PC-3 (cell line): ENCODE data around the gene SSTR5. TPM values are rescaled to one million over a fixed set of nuclear protein-coding genes. Genes with fewer than 3 reads are reported as not detected.

ENCODE experiments used
- ATAC-seq: fragments of 200-7000 bp; cut with Tn5 transposase; 2 replicates; pipeline ENCODE4 v1.9.1; 2020; ENCODE audit warnings: mild to moderate bottlenecking, moderate library complexity
- BruUV-seq: library from RNA; stranded (reverse); fragments of 400-500 nt; replicated peaks from 2 replicates; lab custom pipeline; 2021; lab: Mats Ljungman, UMichigan
- CTCF ChIA-PET: fragments of 300-600 bp; sonication (Branson Sonifier 250); formaldehyde crosslinking; loops from one replicate; lab custom pipeline; 2022; ENCODE audit warnings: antibody characterized with exemption; lab: Charles Lee
- POLR2A ChIA-PET: fragments of 300-600 bp; sonication (Branson Sonifier 250); formaldehyde crosslinking; loops from one replicate; lab custom pipeline; 2022; ENCODE audit warnings: antibody characterized with exemption; ENCODE audit not compliant: unreplicated experiment; lab: Charles Lee
- DNase-seq: peaks from one replicate; pipeline ENCODE4 v3.0.0-alpha.2; 2015
- H2AFZ ChIP-seq: fragments of 300-600 bp; sonication (generic); 2 replicates; pipeline ENCODE4 v1.6.0; 2016; ENCODE audit warnings: antibody characterized with exemption, low read length
- H3F3A ChIP-seq: fragments of 300-600 bp; sonication (generic); one replicate; pipeline ENCODE4 v1.6.0; 2017; ENCODE audit warnings: antibody characterized with exemption, low read length, control low read depth, mild to moderate bottlenecking; ENCODE audit not compliant: unreplicated experiment
- H3K27ac ChIP-seq: fragments of 300-600 bp; sonication (generic); 2 replicates; pipeline ENCODE4 v1.5.1; 2016; ENCODE audit warnings: mild to moderate bottlenecking, low read length
- H3K27me3 ChIP-seq: fragments of 300-600 bp; sonication (generic); 2 replicates; pipeline ENCODE4 v1.6.1; 2016; ENCODE audit warnings: low read length, mixed read lengths
- H3K36me3 ChIP-seq: fragments of 300-600 bp; sonication (generic); 2 replicates; pipeline ENCODE4 v1.6.1; 2016; ENCODE audit warnings: low read depth, mixed run types, low read length, mixed read lengths
- H3K4me1 ChIP-seq: fragments of 300-600 bp; sonication (generic); 2 replicates; pipeline ENCODE4 v1.5.1; 2016; ENCODE audit warnings: low read length; ENCODE audit not compliant: insufficient read depth
- H3K4me2 ChIP-seq: fragments of 300-600 bp; sonication (generic); 2 replicates; pipeline ENCODE4 v1.6.0; 2016; ENCODE audit warnings: low read length
- H3K4me3 ChIP-seq: fragments of 300-600 bp; sonication (generic); 2 replicates; pipeline ENCODE4 v1.5.1; 2016; ENCODE audit warnings: mild to moderate bottlenecking, low read length, mixed read lengths
- H3K79me2 ChIP-seq: fragments of 300-600 bp; sonication (generic); 2 replicates; pipeline ENCODE4 v1.6.1; 2017; ENCODE audit warnings: low read length, mixed read lengths
- H3K9ac ChIP-seq: fragments of 300-600 bp; sonication (generic); 2 replicates; pipeline ENCODE4 v1.6.0; 2016; ENCODE audit warnings: mild to moderate bottlenecking, low read length
- H3K9me2 ChIP-seq: fragments of 300-600 bp; sonication (generic); replicated peaks from 2 replicates; pipeline ENCODE4 v1.6.1; 2016; ENCODE audit warnings: mixed run types, low read length, mixed read lengths
- H3K9me3 ChIP-seq: fragments of 300-600 bp; sonication (generic); 2 replicates; pipeline ENCODE4 v1.6.1; 2016; ENCODE audit warnings: low read length, mixed read lengths
- H4K20me1 ChIP-seq: fragments of 300-600 bp; sonication (generic); 2 replicates; pipeline ENCODE4 v1.6.1; 2016; ENCODE audit warnings: low read length, mixed read lengths
- EZH2 ChIP-seq: fragments of 300-600 bp; sonication (generic); IDR thresholded peaks from one replicate; pipeline ENCODE4 v1.6.1; 2017; ENCODE audit warnings: antibody characterized with exemption, mild to moderate bottlenecking, low read length; ENCODE audit not compliant: unreplicated experiment
- EZH2phosphoT487 ChIP-seq: fragments of 300-600 bp; sonication (generic); IDR thresholded peaks from 2 replicates; pipeline ENCODE4 v1.6.1; 2018; ENCODE audit warnings: mild to moderate bottlenecking, antibody characterized with exemption, low read length, borderline replicate concordance
- intact Hi-C: fragments of 100-400 bp; cut with micrococcal nuclease; formaldehyde crosslinking; loops from 2 replicates; pipeline ENCODE4 v1.9.0; 2023
- total RNA-seq: library from RNA; depleted of rRNA; stranded (reverse); fragments of >200 nt; gene quantifications from 2 replicates; pipeline ENCODE4 v1.2.3, GENCODE V29; 2014
- TF ChIP-seq, protein P1 (sequence below): fragments of 300-600 bp; sonication (generic); conservative IDR thresholded peaks from 2 replicates; pipeline ENCODE4 v1.5.1; 2017; ENCODE audit warnings: antibody characterized with exemption, low read depth, mild to moderate bottlenecking, low read length

The SSTR5 gene
- total RNA-seq, 1 experiment from 2014 or later: 0.51 TPM

DNA sequence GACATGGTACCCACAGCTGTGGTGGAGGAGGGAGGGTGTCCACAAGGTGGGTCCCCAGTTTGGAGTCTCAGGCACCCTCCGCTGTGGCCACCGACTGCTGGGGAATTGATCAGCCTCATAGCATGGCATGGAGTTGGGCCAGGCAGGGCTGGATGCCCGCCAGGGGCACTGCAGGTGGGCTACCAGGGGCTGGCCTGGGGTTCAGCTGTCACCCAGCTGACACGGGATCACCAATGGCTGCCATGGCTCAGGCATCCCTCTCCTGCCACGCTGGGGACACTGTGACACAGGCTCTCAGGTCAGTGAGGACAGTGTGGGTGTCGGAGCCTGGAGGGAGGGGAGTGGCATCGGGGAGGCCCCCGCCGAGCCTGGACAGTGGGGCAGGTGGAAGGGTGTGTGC is 19.8 kb upstream of the SSTR5 start:
- no peak for ATAC-seq
- H3K9me3 ChIP-seq: no peaks in the 10 kb centered on the region
- H3F3A ChIP-seq: no peaks in the 10 kb centered on the region
- no peaks in the 10 kb centered on the region for H4K20me1 ChIP-seq
- H3K36me3 ChIP-seq: no peaks in the 10 kb centered on the region
- no TSS peak for BruUV-seq
- H3K9ac ChIP-seq: no peak overlapping the region
- no peaks in the 10 kb centered on the region for H3K4me1 ChIP-seq
- H2AFZ ChIP-seq: no peak overlapping the region
- H3K4me2 ChIP-seq: no peak overlapping the region
- H3K79me2 ChIP-seq: no peaks in the 10 kb centered on the region
- no peaks in the 10 kb centered on the region for H3K27me3 ChIP-seq
- no peak overlapping the region for H3K27ac ChIP-seq
- DNase-seq: no peak
- POLR2A ChIA-PET: no interaction called here
- intact Hi-C loops: no loop called here
- no peak for TF ChIP-seq EZH2
- CTCF ChIA-PET: no interaction called here
- no peaks in the 10 kb centered on the region for H3K9me2 ChIP-seq
- no peak overlapping the region for H3K4me3 ChIP-seq

DNA sequence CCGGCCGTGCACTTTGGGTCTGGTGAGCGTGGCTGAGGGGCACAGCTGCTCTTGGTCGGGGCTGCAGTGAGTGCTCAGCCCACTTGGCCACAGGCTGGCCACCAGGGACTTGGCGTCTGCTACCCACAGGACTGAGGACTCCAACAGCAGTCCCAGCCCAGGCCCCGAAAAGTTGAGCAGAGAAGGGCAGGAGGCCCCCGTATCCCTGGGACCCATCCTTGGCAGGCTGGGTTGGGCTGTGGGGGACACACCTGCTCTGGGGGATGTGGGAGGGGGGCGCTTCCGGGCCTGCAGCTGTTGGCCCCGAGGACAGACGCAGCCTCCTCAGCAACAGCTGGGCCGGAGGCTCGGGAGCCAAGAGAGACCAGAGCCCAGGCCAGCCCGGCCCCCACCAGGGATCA is 19.4 kb upstream of the SSTR5 start:
- no peak overlapping the region for H3K4me3 ChIP-seq
- no TSS peak for BruUV-seq
- H3K9ac ChIP-seq: no peak overlapping the region
- no peaks in the 10 kb centered on the region for H3K4me1 ChIP-seq
- TF ChIP-seq, protein P1, sequence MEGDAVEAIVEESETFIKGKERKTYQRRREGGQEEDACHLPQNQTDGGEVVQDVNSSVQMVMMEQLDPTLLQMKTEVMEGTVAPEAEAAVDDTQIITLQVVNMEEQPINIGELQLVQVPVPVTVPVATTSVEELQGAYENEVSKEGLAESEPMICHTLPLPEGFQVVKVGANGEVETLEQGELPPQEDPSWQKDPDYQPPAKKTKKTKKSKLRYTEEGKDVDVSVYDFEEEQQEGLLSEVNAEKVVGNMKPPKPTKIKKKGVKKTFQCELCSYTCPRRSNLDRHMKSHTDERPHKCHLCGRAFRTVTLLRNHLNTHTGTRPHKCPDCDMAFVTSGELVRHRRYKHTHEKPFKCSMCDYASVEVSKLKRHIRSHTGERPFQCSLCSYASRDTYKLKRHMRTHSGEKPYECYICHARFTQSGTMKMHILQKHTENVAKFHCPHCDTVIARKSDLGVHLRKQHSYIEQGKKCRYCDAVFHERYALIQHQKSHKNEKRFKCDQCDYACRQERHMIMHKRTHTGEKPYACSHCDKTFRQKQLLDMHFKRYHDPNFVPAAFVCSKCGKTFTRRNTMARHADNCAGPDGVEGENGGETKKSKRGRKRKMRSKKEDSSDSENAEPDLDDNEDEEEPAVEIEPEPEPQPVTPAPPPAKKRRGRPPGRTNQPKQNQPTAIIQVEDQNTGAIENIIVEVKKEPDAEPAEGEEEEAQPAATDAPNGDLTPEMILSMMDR: no peak
- no peak for TF ChIP-seq EZH2
- no peak for TF ChIP-seq EZH2phosphoT487
- no peak for DNase-seq
- no peaks in the 10 kb centered on the region for H4K20me1 ChIP-seq
- intact Hi-C loops: no loop called here
- H3K27me3 ChIP-seq: no peaks in the 10 kb centered on the region
- no peak overlapping the region for H3K27ac ChIP-seq
- H3K4me2 ChIP-seq: no peak overlapping the region
- H2AFZ ChIP-seq: no peak overlapping the region
- ChIA-PET CTCF (no interaction called here), POLR2A (no interaction called here)
- no peaks in the 10 kb centered on the region for H3K36me3 ChIP-seq
- H3F3A ChIP-seq: no peaks in the 10 kb centered on the region
- no peaks in the 10 kb centered on the region for H3K9me3 ChIP-seq
- no peaks in the 10 kb centered on the region for H3K9me2 ChIP-seq
- no peaks in the 10 kb centered on the region for H3K79me2 ChIP-seq
- no peak for ATAC-seq

DNA sequence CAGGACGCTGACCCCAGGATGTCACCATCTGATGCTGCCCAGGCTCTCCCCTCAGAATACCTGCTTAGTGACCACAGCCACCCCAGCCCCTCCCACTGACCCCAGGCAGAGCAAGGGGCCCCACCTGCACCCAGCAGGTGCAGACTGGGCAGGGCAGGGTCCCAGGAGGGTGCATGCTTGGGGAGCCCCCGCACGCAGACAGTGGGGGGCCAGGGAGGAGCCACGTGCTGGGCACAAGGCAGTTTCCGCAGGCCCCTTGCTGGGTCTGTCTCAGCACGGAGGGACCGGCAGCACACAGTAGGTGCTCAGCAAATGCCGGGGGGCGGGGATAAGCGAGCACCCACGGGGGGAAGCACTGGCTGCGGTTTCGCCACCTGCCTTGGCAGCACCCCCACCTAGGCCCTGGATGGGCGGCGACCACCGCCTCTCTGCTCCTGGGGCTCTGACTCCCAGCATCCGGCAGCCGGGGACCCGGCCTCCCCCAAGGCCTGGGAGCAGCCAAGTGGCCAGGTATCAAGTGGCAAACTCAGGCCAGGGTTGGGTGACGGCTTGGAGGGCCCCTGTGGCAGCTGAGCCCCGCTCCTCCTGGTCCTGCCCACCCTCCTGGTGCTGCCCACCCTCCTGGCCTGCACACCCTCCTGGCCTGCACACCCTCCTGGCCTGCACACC is 18.7 kb upstream of the SSTR5 start:
- no peaks in the 10 kb centered on the region for H4K20me1 ChIP-seq
- no peak for TF ChIP-seq EZH2
- H2AFZ ChIP-seq: no peak overlapping the region
- no peak overlapping the region for H3K9ac ChIP-seq
- POLR2A ChIA-PET: no interaction called here
- DNase-seq (no peak), ATAC-seq (no peak)
- H3F3A ChIP-seq: no peaks in the 10 kb centered on the region
- H3K27me3 ChIP-seq: no peaks in the 10 kb centered on the region
- no peak overlapping the region for H3K4me2 ChIP-seq
- no peak overlapping the region for H3K27ac ChIP-seq
- no peaks in the 10 kb centered on the region for H3K9me3 ChIP-seq
- CTCF ChIA-PET: no interaction called here
- H3K9me2 ChIP-seq: no peaks in the 10 kb centered on the region
- H3K79me2 ChIP-seq: no peaks in the 10 kb centered on the region
- H3K36me3 ChIP-seq: no peaks in the 10 kb centered on the region
- H3K4me3 ChIP-seq: no peak overlapping the region
- intact Hi-C loops: no loop called here
- no peaks in the 10 kb centered on the region for H3K4me1 ChIP-seq
- no TSS peak for BruUV-seq
